BJ (cell line): ENCODE results near the gene GCC2. TPM values are rescaled to one million over a fixed set of nuclear protein-coding genes. Genes with fewer than 3 reads are reported as not detected.
"Not testable (repeated sequence)": the region's sequence is repeated elsewhere in the genome, so short reads cannot be mapped to it uniquely, and the experiment has no call there.

Experiments used
- CTCF ChIA-PET: fragments of 350-600 bp; formaldehyde crosslinking; extraction: SDS; loops from one replicate; lab custom pipeline; 2021; ENCODE audit warnings: antibody characterized with exemption, inconsistent platforms; lab: Yijun Ruan, JAX
- POLR2A ChIA-PET: fragments of 300-600 bp; sonication (Branson Sonifier 250); formaldehyde crosslinking; extraction: SDS; loops from one replicate; lab custom pipeline; 2021; ENCODE audit warnings: antibody characterized with exemption; lab: Charles Lee
- DNase-seq: peaks from one replicate; pipeline ENCODE4 v3.0.0-alpha.2; 2011; ENCODE audit warnings: low read depth
- H3K27me3 ChIP-seq: 2 replicates; pipeline ENCODE4 v1.6.0; 2011; ENCODE audit warnings: low read length; ENCODE audit not compliant: control insufficient read depth, insufficient read depth
- H3K36me3 ChIP-seq: 2 replicates; pipeline ENCODE4 v1.5.1; 2011; ENCODE audit warnings: low read length; ENCODE audit not compliant: control insufficient read depth, insufficient read depth
- H3K4me3 ChIP-seq: 2 replicates; pipeline ENCODE4 v1.5.1; 2011; ENCODE audit warnings: low read depth, mild to moderate bottlenecking, control low read depth, low read length
- CTCF ChIP-seq: IDR thresholded peaks from 2 replicates; pipeline ENCODE4 v1.5.1; 2011; ENCODE audit warnings: low read depth, mild to moderate bottlenecking, control low read depth, inconsistent platforms, low read length, moderate library complexity; ENCODE audit not compliant: insufficient read depth
- polyA plus RNA-seq: library from polyadenylated mRNA; depleted of rRNA; stranded (reverse); fragments of >200 nt; gene quantifications from 2 replicates; pipeline ENCODE4 v1.2.3, GENCODE V29; 2011

Gene GCC2
- polyA plus RNA-seq, 1 experiment = 4.7 TPM

- no peak for TF ChIP-seq CTCF
- Histone ChIP-seq H3K4me3 (peak overlapping the region; percentile 71), H3K27me3 (no peaks in the 10 kb centered on the region), H3K36me3 (peaks cover 2% of the 10 kb centered on the region; the same call in 1 of the 2 replicates)
- no peak for DNase-seq
- CTCF ChIA-PET = interaction anchor here (0.6 to 1.6 kb wide), 3 partner anchors 10 to 245 kb away, joined by 3 to 4 read pairs (median 3); no protein-coding TSS in a partner anchor
- POLR2A ChIA-PET = interaction anchor here (0.6 to 0.7 kb wide), 2 partner anchors 10 to 17 kb away, joined by 4 to 13 read pairs; no protein-coding TSS in a partner anchor
These were observed 564 bp downstream of the GCC2 start for GRCh38 chr2:108449410-108450130.

GRCh38 chr2:108450863-108451262 is 1.9 kb downstream of the GCC2 start:
- CTCF ChIA-PET = interaction anchor here (1.2 kb wide), 1 partner anchor 9 kb away, joined by 3 read pairs; no protein-coding TSS in a partner anchor
- H3K27me3 ChIP-seq = no peaks in the 10 kb centered on the region
- DNase-seq = no peak
- TF ChIP-seq CTCF = no peak
- no peak overlapping the region for H3K4me3 ChIP-seq
- POLR2A ChIA-PET = no interaction called here
- peaks cover 4% of the 10 kb centered on the region; the same call in 1 of the 2 replicates for H3K36me3 ChIP-seq

- no peak overlapping the region for H3K4me3 ChIP-seq
- POLR2A ChIA-PET = no interaction called here
- no peaks in the 10 kb centered on the region for H3K27me3 ChIP-seq
- TF ChIP-seq CTCF = no peak
- H3K36me3 ChIP-seq = peaks cover 4% of the 10 kb centered on the region; the same call in 1 of the 2 replicates
- no peak for DNase-seq
- CTCF ChIA-PET = no interaction called here
These were observed 3.0 kb downstream of the GCC2 start for GRCh38 chr2:108451976-108452375.

GRCh38 chr2:108453530-108453929 is 4.5 kb downstream of the GCC2 start:
- H3K27me3 ChIP-seq, CTCF ChIA-PET, POLR2A ChIA-PET, H3K4me3 ChIP-seq, DNase-seq, H3K36me3 ChIP-seq: not testable (repeated sequence)

- H3K36me3 ChIP-seq = peaks cover 5% of the 10 kb centered on the region
- ChIA-PET CTCF (no interaction called here), POLR2A (no interaction called here)
- DNase-seq = no peak
- no peak for TF ChIP-seq CTCF
- H3K27me3 ChIP-seq = no peaks in the 10 kb centered on the region
- no peak overlapping the region for H3K4me3 ChIP-seq
These were observed 5.4 kb downstream of the GCC2 start for GRCh38 chr2:108454440-108454839.
